ENCODE data around the gene TMSB10.

Gene TMSB10

GRCh38 chr2:84880395-84880644, 25.1 kb upstream of the TMSB10 start:
- DNase-seq (ENCODE audit: low read depth) = no peak
- H3K4me3 ChIP-seq (ENCODE audit: low read depth, low read length) = peak overlapping the region; percentile 64
- no peak for TF ChIP-seq CTCF (IDR thresholded peaks at IDR 0.05; ENCODE audit: insufficient read depth, low read depth, low read length, missing control alignments)

DNA sequence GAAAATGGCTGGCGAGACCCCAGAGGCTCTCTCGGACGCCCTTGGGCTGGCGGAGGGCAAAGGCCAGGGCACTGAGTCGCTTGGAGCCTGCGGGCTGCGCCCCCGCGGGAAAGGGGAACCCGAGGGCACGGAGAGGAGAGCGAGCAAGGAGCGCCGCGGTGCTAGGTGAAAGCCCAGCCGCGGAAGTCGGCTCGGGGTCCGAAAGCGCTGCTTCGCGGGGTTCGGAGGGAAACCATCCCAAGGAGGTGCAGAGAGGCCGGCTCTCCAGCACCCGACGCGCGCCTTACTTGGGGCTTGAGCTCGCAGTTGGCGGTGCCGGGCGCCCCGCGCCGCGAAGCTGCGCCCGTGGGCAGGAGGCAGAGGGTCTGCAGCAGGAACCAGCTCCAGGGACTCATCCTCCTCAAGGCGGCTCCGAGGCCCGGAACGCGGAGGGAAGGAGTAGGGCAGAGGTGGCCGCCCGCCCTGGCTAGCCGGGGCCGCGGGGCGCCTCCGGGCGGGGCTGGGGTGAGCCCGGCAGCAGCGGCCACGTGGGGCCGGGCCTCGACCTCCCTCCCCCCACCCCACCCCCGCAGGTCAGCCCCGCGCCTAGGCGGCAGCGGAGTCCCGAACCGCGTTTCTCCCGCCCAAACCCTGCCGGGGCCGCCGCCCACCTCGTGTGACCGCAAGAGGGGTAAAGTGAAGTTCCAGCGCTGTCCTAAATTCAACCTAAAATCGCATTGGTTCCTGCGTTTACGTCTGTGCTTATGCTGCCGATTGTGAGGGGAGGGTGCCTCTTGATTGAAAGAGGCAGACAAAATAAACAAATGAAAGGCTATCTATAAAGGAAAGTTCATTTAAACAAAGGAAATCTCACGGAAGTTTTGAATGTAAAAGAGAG, 24.6 kb upstream of the TMSB10 start, which contains the start of gene TRABD2A:
TRABD2A (minus strand) TSS at position 440 of the 877 bp plus-strand sequence; CDS start at position 395, 45 bp downstream.
- H3K4me3 ChIP-seq (ENCODE audit: low read depth, low read length) = peak within 1 kb of the TSS; percentile 64
- DNase-seq (ENCODE audit: low read depth) = no peak
- TF ChIP-seq CTCF (IDR thresholded peaks at IDR 0.05; ENCODE audit: insufficient read depth, low read depth, low read length, missing control alignments) = no peak

DNA sequence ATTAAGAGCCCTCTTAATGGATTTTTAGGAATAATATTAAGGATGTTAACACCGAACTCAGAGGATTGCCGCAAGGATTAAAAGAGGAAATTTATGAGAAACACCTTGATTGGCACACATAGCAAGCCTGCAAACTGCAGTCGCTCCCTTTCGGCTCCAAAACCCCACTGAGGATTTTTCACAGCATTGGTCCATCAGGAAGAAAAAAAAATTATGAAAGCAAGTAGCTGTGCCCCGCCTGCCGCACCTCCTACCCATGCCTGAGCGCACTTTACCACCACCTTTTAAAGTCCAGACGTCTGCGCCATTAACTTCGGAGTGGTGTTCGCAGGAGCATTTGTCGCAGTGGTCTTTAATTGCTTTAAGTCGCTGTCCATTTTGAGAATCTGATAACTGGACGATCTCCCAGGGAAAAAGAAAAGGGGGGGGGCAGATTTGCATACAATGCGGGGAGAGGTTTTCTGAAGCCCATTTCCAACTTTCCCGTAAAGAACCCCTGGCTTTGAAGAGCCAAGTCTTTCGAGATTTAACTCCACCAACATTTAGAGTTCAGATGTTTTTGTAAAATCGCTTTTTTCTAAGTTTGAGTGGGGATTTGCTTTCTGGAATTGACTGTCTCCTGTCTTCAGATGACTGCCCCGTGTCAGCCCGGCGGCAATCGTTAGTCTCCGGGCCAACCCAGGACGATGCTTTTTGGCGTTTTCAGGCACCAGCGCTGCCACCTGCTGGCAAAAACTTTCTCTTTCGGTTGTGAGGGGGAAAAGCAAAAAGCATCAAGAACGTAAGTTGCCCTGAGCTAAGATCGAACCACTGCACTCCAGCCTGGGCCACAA, 23.7 kb upstream of the TMSB10 start:
- TF ChIP-seq CTCF (IDR thresholded peaks at IDR 0.05; ENCODE audit: insufficient read depth, low read depth, low read length, missing control alignments) = peak; percentile 69
- peak overlapping the region; percentile 64 for H3K4me3 ChIP-seq (ENCODE audit: low read depth, low read length)
- DNase-seq (ENCODE audit: low read depth) = peak; percentile 89

- peak overlapping the region; percentile 64; the same call in 1 of the 2 replicates for H3K4me3 ChIP-seq (ENCODE audit: low read depth, low read length)
- TF ChIP-seq CTCF (IDR thresholded peaks at IDR 0.05; ENCODE audit: insufficient read depth, low read depth, low read length, missing control alignments) = no peak
- no peak for DNase-seq (ENCODE audit: low read depth)
Observed at GRCh38 chr2:84882414-84882738, 23.1 kb upstream of the TMSB10 start.

DNA sequence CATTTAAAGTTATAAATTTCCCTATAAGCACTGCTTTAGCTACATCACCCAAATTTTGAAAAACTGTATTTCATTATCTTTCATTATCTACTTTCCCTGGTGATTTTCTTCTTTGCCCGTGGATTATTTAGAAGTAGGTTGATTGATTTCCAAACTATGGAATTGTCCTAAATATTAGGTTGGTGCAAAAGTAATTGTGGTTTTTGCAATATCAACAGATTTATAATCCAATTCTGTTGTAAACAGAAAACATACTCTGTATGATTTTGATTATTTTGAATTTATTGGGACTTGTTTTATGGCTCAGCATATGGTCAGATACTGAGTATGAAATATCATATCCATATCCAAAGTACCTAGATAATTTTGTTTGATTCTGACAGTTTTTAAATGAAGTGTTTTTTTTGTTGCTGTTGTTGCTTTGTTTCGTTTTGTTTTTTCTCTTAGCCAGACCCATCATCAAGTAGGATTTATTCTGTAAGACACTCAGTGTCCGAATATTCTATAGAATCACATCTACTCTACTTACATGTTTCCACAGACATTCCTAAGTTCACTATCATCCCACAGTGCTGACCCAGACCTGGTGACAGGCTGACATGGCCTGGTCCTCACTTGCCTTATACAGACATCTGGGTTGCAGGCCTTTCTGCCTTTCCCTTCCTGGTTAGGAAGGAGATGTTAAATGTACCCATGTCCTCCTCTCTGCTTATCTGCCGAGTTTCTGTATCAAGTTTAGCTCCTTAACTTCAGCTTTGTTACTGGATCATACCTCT, 22.5 kb upstream of the TMSB10 start:
- H3K4me3 ChIP-seq (ENCODE audit: low read depth, low read length) = no peak overlapping the region
- TF ChIP-seq CTCF (IDR thresholded peaks at IDR 0.05; ENCODE audit: insufficient read depth, low read depth, low read length, missing control alignments) = no peak
- no peak for DNase-seq (ENCODE audit: low read depth)

GRCh38 chr2:84884449-84884848, 21.0 kb upstream of the TMSB10 start:
- no peak for TF ChIP-seq CTCF (IDR thresholded peaks at IDR 0.05; ENCODE audit: insufficient read depth, low read depth, low read length, missing control alignments)
- DNase-seq (ENCODE audit: low read depth) = no peak
- H3K4me3 ChIP-seq (ENCODE audit: low read depth, low read length) = no peak overlapping the region
